Memory B cell (primary cell): Measurements from ENCODE around the gene SAGE1.
A peak's percentile ranks its signal among the peaks of the same experiment; 100 is the strongest.
"Not testable (repeated sequence)": the region's sequence is repeated elsewhere in the genome, so short reads cannot be mapped to it uniquely, and the experiment has no call there.

Source experiments
- ATAC-seq: fragments of 150-1000 bp; cut with Tn5 transposase; 2 replicates; pipeline ENCODE4 v1.10.0; 2021; ENCODE audit warnings: low read depth, mild to moderate bottlenecking, moderate library complexity
- DNase-seq, 2 donors: peaks; one replicate each; pipeline ENCODE4 v3.0.0; 2022; ENCODE audit warnings: low spot score in 2 of 2
- H3K27ac Mint-ChIP-seq: one replicate; pipeline ENCODE4 v1.8.0; 2022; ENCODE audit warnings: mild to moderate bottlenecking, moderate library complexity, mixed read lengths
- H3K27me3 Mint-ChIP-seq: one replicate; pipeline ENCODE4 v1.8.0; 2022; ENCODE audit warnings: mixed read lengths
- H3K36me3 Mint-ChIP-seq: one replicate; pipeline ENCODE4 v1.8.0; 2022; ENCODE audit warnings: mild to moderate bottlenecking, mixed read lengths
- H3K4me1 Mint-ChIP-seq: one replicate; pipeline ENCODE4 v1.8.0; 2022; ENCODE audit warnings: mixed read lengths
- H3K4me3 Mint-ChIP-seq: one replicate; pipeline ENCODE4 v1.8.0; 2022; ENCODE audit warnings: mild to moderate bottlenecking, moderate library complexity, mixed read lengths
- H3K9me3 Mint-ChIP-seq: one replicate; pipeline ENCODE4 v1.8.0; 2022; ENCODE audit warnings: mixed read lengths

SAGE1 gene

GRCh38 chrX:135893294-135893817 lies at the start of gene SAGE1, which contains the start of gene CT45A10:
TSS of gene SAGE1 (plus strand) at chrX:135893716. CDS start at chrX:135896243, 2,527 bp downstream.
TSS of gene CT45A10 (minus strand) at chrX:135893444. CDS start at chrX:135885344, 8,100 bp downstream.
- H3K27ac Mint-ChIP-seq = no peak within 1 kb of the TSS
- no peaks in the 10 kb centered on the region for H3K27me3 Mint-ChIP-seq
- ATAC-seq (no peak), DNase-seq (no peak)
- no peaks in the 10 kb centered on the region for H3K36me3 Mint-ChIP-seq
- H3K9me3 Mint-ChIP-seq = no peaks in the 10 kb centered on the region
- no peaks in the 10 kb centered on the region for H3K4me1 Mint-ChIP-seq
- no peak within 1 kb of the TSS for H3K4me3 Mint-ChIP-seq

- H3K27ac Mint-ChIP-seq, H3K9me3 Mint-ChIP-seq, H3K4me1 Mint-ChIP-seq, H3K36me3 Mint-ChIP-seq, H3K27me3 Mint-ChIP-seq, H3K4me3 Mint-ChIP-seq, ATAC-seq, DNase-seq: not testable (repeated sequence)
These were observed 39.1 kb upstream of the SAGE1 start, which contains the start of gene CT45A8 for GRCh38 chrX:135854438-135854837. TSS of gene CT45A8 (minus strand) at chrX:135854538. CDS start at chrX:135850783, 3,755 bp downstream.

- not testable (repeated sequence) for DNase-seq, H3K27ac Mint-ChIP-seq, H3K27me3 Mint-ChIP-seq, H3K4me1 Mint-ChIP-seq, H3K4me3 Mint-ChIP-seq, H3K9me3 Mint-ChIP-seq, H3K36me3 Mint-ChIP-seq, ATAC-seq
These were observed 21.8 kb upstream of the SAGE1 start, which contains the start of gene CT45A9 for GRCh38 chrX:135871712-135872111. TSS of gene CT45A9 (minus strand) at chrX:135871812. CDS start at chrX:135868061, 3,751 bp downstream.

GRCh38 chrX:135882741-135883140 lies 10.8 kb upstream of the SAGE1 start:
- not testable (repeated sequence) for H3K4me3 Mint-ChIP-seq, H3K27ac Mint-ChIP-seq, H3K4me1 Mint-ChIP-seq, H3K36me3 Mint-ChIP-seq, DNase-seq, H3K9me3 Mint-ChIP-seq, ATAC-seq, H3K27me3 Mint-ChIP-seq

- ATAC-seq, DNase-seq, H3K4me1 Mint-ChIP-seq, H3K27ac Mint-ChIP-seq, H3K36me3 Mint-ChIP-seq, H3K27me3 Mint-ChIP-seq, H3K9me3 Mint-ChIP-seq, H3K4me3 Mint-ChIP-seq: not testable (repeated sequence)
These were observed 5.3 kb upstream of the SAGE1 start for GRCh38 chrX:135888230-135888629.

- not testable (repeated sequence) for H3K27me3 Mint-ChIP-seq, H3K4me3 Mint-ChIP-seq, H3K27ac Mint-ChIP-seq, H3K36me3 Mint-ChIP-seq, H3K9me3 Mint-ChIP-seq, ATAC-seq, H3K4me1 Mint-ChIP-seq, DNase-seq
These were observed 4.5 kb upstream of the SAGE1 start for GRCh38 chrX:135888976-135889375.

GRCh38 chrX:135890087-135890585 lies 3.4 kb upstream of the SAGE1 start:
- Mint-ChIP-seq H3K4me3 (no peak overlapping the region), H3K36me3 (no peaks in the 10 kb centered on the region), H3K9me3 (no peaks in the 10 kb centered on the region), H3K27ac (no peak overlapping the region), H3K27me3 (no peaks in the 10 kb centered on the region), H3K4me1 (no peaks in the 10 kb centered on the region)
- ATAC-seq (no peak), DNase-seq (no peak)

- ATAC-seq (no peak), DNase-seq (no peak)
- Mint-ChIP-seq H3K4me1 (no peaks in the 10 kb centered on the region), H3K27me3 (no peaks in the 10 kb centered on the region), H3K9me3 (no peaks in the 10 kb centered on the region), H3K27ac (no peak overlapping the region), H3K36me3 (no peaks in the 10 kb centered on the region), H3K4me3 (no peak overlapping the region)
These were observed 735 bp upstream of the SAGE1 start for GRCh38 chrX:135892781-135893180.

- Mint-ChIP-seq H3K4me3 (no peak overlapping the region), H3K4me1 (no peaks in the 10 kb centered on the region), H3K9me3 (no peaks in the 10 kb centered on the region), H3K36me3 (no peaks in the 10 kb centered on the region), H3K27ac (no peak overlapping the region), H3K27me3 (no peaks in the 10 kb centered on the region)
- ATAC-seq (no peak), DNase-seq (no peak)
These were observed 16.7 kb downstream of the SAGE1 start for GRCh38 chrX:135910251-135910650.

- DNase-seq (no peak), ATAC-seq (no peak)
- H3K9me3 Mint-ChIP-seq = no peaks in the 10 kb centered on the region
- no peaks in the 10 kb centered on the region for H3K27me3 Mint-ChIP-seq
- H3K4me1 Mint-ChIP-seq = no peaks in the 10 kb centered on the region
- H3K27ac Mint-ChIP-seq = no peak overlapping the region
- H3K36me3 Mint-ChIP-seq = no peaks in the 10 kb centered on the region
- H3K4me3 Mint-ChIP-seq = no peak overlapping the region
These were observed 20.9 kb downstream of the SAGE1 start for GRCh38 chrX:135914404-135914803.

GRCh38 chrX:135920516-135920915 lies 27.0 kb downstream of the SAGE1 start:
- H3K4me3 Mint-ChIP-seq, H3K36me3 Mint-ChIP-seq, H3K27me3 Mint-ChIP-seq, DNase-seq, ATAC-seq, H3K4me1 Mint-ChIP-seq, H3K27ac Mint-ChIP-seq, H3K9me3 Mint-ChIP-seq: not testable (repeated sequence)

GRCh38 chrX:135923353-135923752 lies 29.8 kb downstream of the SAGE1 start:
- no peak for ATAC-seq
- Mint-ChIP-seq H3K9me3 (no peaks in the 10 kb centered on the region), H3K27me3 (no peaks in the 10 kb centered on the region), H3K36me3 (no peaks in the 10 kb centered on the region), H3K4me1 (peaks cover 4% of the 10 kb centered on the region), H3K27ac (no peak overlapping the region), H3K4me3 (no peak overlapping the region)
- no peak for DNase-seq

- no peaks in the 10 kb centered on the region for H3K4me1 Mint-ChIP-seq
- H3K27ac Mint-ChIP-seq = no peak overlapping the region
- H3K9me3 Mint-ChIP-seq = no peaks in the 10 kb centered on the region
- H3K36me3 Mint-ChIP-seq = no peaks in the 10 kb centered on the region
- DNase-seq (no peak), ATAC-seq (no peak)
- H3K4me3 Mint-ChIP-seq = no peak overlapping the region
- no peaks in the 10 kb centered on the region for H3K27me3 Mint-ChIP-seq
These were observed 34.4 kb downstream of the SAGE1 start for GRCh38 chrX:135927897-135928296.

GRCh38 chrX:135931644-135932487 lies 38.4 kb downstream of the SAGE1 start:
- H3K27ac Mint-ChIP-seq = no peak overlapping the region
- H3K4me1 Mint-ChIP-seq = no peaks in the 10 kb centered on the region
- H3K36me3 Mint-ChIP-seq = no peaks in the 10 kb centered on the region
- DNase-seq (peak; percentile 25 to 36), ATAC-seq (peak; percentile 44)
- no peaks in the 10 kb centered on the region for H3K27me3 Mint-ChIP-seq
- no peak overlapping the region for H3K4me3 Mint-ChIP-seq
- H3K9me3 Mint-ChIP-seq = no peaks in the 10 kb centered on the region
